Measurements from ENCODE around the gene LSAMP. TPM values are rescaled to one million over a fixed set of nuclear protein-coding genes. Genes with fewer than 3 reads are reported as not detected.

LSAMP gene
- total and polyA plus RNA-seq, 2 of the 8 experiments (the other 6 are each of a cell fraction or from before 2014, with no cell fraction given), result 1.8 to 5.7 TPM

DNA sequence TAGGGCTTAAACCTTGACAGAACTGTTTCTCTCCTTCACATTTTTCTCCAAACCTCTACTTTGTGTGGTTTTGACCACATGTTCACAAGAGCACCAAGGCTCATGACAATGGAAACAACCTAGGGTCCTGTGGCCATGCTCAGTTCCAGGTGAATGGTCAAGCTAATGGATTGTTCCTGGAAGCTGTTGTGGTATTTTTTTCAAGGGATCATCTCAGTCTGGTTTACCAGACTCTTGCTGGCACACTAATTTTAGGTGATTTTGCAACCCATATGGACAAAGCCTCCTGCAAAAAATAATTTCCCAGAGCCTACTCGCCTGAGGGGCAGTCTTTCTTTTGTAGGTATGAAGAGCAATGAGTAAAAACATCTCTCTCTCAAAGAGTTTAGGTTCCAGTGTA lies 67.2 kb downstream of the LSAMP start:
- POLR2A ChIA-PET (ENCODE audit: partially characterized antibody), result no interaction called here
- H3K4me1 ChIP-seq (replicated peaks in 1 of 4; ENCODE audit: control insufficient read depth in 3 of 4, insufficient read depth in 4 of 4, low read length in 3 of 4), result no peaks in the 10 kb centered on the region
- no peaks in the 10 kb centered on the region for H3K79me2 ChIP-seq (ENCODE audit: control insufficient read depth in 1 of 2, insufficient read depth in 2 of 2, low read length in 2 of 2)
- H2AK5ac ChIP-seq (ENCODE audit: low read depth, low read length), result no peak overlapping the region
- H3K14ac ChIP-seq (ENCODE audit: insufficient read length), result no peak overlapping the region
- H3K36me3 ChIP-seq (ENCODE audit: control insufficient read depth in 2 of 4, insufficient read depth in 4 of 4, low read length in 3 of 4), result no peaks in the 10 kb centered on the region
- H4K5ac ChIP-seq (ENCODE audit: insufficient read length, low read depth, low read length), result no peak overlapping the region
- 84% methylated on average over 1 of the region's 1 CpG; no CpG with 5 or more reads in 1 of the 2 experiments for WGBS, 2 experiments (ENCODE audit: extremely low coverage in 1 of 2, insufficient coverage in 1 of 2, insufficient read length in 1 of 2, insufficient replicate concordance in 2 of 2, low coverage in 1 of 2, low lambda C conversion rate in 2 of 2, missing lambda C conversion rate in 1 of 2)
- H3K56ac ChIP-seq (replicated peaks; ENCODE audit: insufficient read length, low read depth, low read length), result no peak overlapping the region
- H2BK15ac ChIP-seq (ENCODE audit: low read length), result no peak overlapping the region
- H3K23me2 ChIP-seq (ENCODE audit: low read depth, low read length), result no peaks in the 10 kb centered on the region
- H3K9me3 ChIP-seq (ENCODE audit: insufficient read depth in 2 of 2, low read depth in 1 of 2, low read length in 1 of 2), result no peaks in the 10 kb centered on the region
- H3K4ac ChIP-seq (replicated peaks; ENCODE audit: insufficient read length, low read depth, low read length), result no peak overlapping the region
- H3K27me3 ChIP-seq (replicated peaks in 1 of 4; ENCODE audit: control insufficient read depth in 3 of 4, extremely low read depth in 1 of 4, insufficient read depth in 3 of 4, low read length in 3 of 4), result no peaks in the 10 kb centered on the region
- no peak overlapping the region for H2BK12ac ChIP-seq (ENCODE audit: low read depth, low read length)
- H3K4me3 ChIP-seq (ENCODE audit: extremely low read depth in 1 of 4, insufficient read depth in 2 of 4, low read depth in 3 of 4, low read length in 4 of 4), result no peak overlapping the region
- H3K18ac ChIP-seq (ENCODE audit: extremely low read depth, low read length), result no peak overlapping the region
- DNase-seq (ENCODE audit: low read depth in 1 of 2, low spot score in 2 of 2), result no peak
- H3K23ac ChIP-seq (ENCODE audit: insufficient read length), result no peak overlapping the region
- no peak overlapping the region for H2BK120ac ChIP-seq (replicated peaks; ENCODE audit: low read depth, low read length)
- no peak overlapping the region for H4K8ac ChIP-seq (ENCODE audit: extremely low read depth, insufficient read depth, low read length)
- no peak overlapping the region for H4K91ac ChIP-seq (replicated peaks; ENCODE audit: insufficient read length, low read length)
- H3K4me2 ChIP-seq (ENCODE audit: insufficient read depth in 1 of 2, low read depth in 2 of 2, low read length in 2 of 2), result no peak overlapping the region
- no peaks in the 10 kb centered on the region for H4K20me1 ChIP-seq (replicated peaks in 1 of 2; ENCODE audit: control insufficient read depth in 1 of 2, insufficient read depth in 2 of 2, low read length in 2 of 2)
- no peak overlapping the region for H2AFZ ChIP-seq (ENCODE audit: low read length)
- no peak overlapping the region for H3K9ac ChIP-seq (replicated peaks in 1 of 4; ENCODE audit: extremely low read depth in 1 of 4, low read depth in 3 of 4, low read length in 3 of 4)
- H3K27ac ChIP-seq (ENCODE audit: low read depth, low read length), result no peak overlapping the region
- no peak for FAIRE-seq
- CTCF ChIA-PET (ENCODE audit: partially characterized antibody), result no interaction called here
- H2BK5ac ChIP-seq (ENCODE audit: low read depth, low read length), result no peak overlapping the region
- no peaks in the 10 kb centered on the region for H3K79me1 ChIP-seq (ENCODE audit: low read depth, low read length)
- H2BK20ac ChIP-seq (ENCODE audit: low read length), result no peak overlapping the region
- TF ChIP-seq TBP (IDR thresholded peaks at IDR 0.05; ENCODE audit: low read depth, low read length), result no peak
- TF ChIP-seq RBBP5 (IDR thresholded peaks at IDR 0.05; ENCODE audit: borderline replicate concordance, low read depth, low read length), result no peak
- TF ChIP-seq KDM1A (IDR thresholded peaks at IDR 0.05; ENCODE audit: borderline replicate concordance, low read length), result no peak
- TF ChIP-seq, protein P1, sequence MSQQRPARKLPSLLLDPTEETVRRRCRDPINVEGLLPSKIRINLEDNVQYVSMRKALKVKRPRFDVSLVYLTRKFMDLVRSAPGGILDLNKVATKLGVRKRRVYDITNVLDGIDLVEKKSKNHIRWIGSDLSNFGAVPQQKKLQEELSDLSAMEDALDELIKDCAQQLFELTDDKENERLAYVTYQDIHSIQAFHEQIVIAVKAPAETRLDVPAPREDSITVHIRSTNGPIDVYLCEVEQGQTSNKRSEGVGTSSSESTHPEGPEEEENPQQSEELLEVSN (IDR thresholded peaks at IDR 0.05), result no peak
- TF ChIP-seq BCL11A (IDR thresholded peaks at IDR 0.05; ENCODE audit: low read depth in 2 of 2, low read length in 2 of 2), result no peak
- TF ChIP-seq CBX5 (IDR thresholded peaks at IDR 0.05; ENCODE audit: low read depth, low read length), result no peak
- no peak for TF ChIP-seq CEBPB (IDR thresholded peaks at IDR 0.05; ENCODE audit: low read depth, low read length)
- TF ChIP-seq BACH1 (IDR thresholded peaks at IDR 0.05; ENCODE audit: low read length), result no peak
- no peak for TF ChIP-seq RFX5 (IDR thresholded peaks at IDR 0.05; ENCODE audit: borderline replicate concordance, low read depth, low read length)
- no peak for TF ChIP-seq TCF12 (IDR thresholded peaks at IDR 0.05; ENCODE audit: low read depth, low read length)
- no peak for TF ChIP-seq CBX8 (IDR thresholded peaks at IDR 0.05; ENCODE audit: borderline replicate concordance, low read depth, low read length)
- TF ChIP-seq SUZ12 (IDR thresholded peaks at IDR 0.05; ENCODE audit: low read length), result no peak
- TF ChIP-seq TAF7 (optimal IDR thresholded peaks at IDR 0.05; ENCODE audit: borderline replicate concordance, low read depth, low read length), result no peak
- TF ChIP-seq SAP30 (IDR thresholded peaks at IDR 0.05; ENCODE audit: insufficient read depth, insufficient replicate concordance, low read length), result no peak
- no peak for TF ChIP-seq TAF1 (IDR thresholded peaks at IDR 0.05; ENCODE audit: low read depth, low read length)

Data from H1 (cell line).